ENCODE results near the gene ANKRD35. TPM values are rescaled to one million over a fixed set of nuclear protein-coding genes. Genes with fewer than 3 reads are reported as not detected.
A peak's percentile ranks its signal among the peaks of the same experiment; 100 is the strongest.

Gene ANKRD35
- total and polyA plus RNA-seq, 2 of the 8 experiments (the other 6 are each of a cell fraction or from before 2014, with no cell fraction given): 1.6 to 3.0 TPM

DNA sequence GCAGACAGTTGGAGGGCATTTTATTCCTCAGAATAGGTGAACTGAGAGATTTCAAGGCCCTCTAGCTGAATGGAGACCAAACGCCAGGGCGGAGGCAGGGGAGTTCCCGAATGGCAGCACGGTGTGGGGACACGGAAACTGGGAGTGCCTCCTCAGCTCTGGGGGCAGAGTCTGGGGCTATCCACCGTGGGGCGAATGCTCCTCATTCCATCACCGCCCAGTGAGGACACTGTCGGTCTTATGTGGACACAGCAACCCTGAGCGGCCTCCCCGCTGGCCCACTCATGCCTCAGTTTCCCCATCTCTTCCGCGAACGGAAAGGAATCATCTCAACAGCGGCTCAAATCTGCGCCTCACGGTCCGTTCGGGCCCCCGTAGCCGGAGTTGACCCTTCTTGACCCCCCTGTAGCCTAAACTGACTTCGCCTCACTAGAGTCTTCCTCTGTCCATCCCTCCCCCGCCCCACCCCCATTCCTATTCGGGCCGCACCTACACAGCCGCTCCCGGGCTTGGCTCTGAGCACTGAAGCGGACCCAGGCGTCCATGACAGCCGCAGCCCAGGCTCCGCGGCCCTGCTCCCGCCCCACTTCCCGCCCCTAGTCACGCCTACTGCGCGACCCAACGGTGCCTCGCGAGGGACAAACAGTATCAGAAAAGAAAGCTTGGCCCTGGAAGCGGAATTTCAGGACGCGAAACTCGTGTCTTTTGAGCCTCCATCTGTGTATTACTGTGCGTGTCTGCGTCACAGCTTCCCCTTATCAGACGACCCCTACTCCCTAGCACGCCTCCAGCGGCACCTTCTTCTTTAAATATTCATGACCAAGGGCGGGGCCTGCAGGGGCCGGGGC lies 32.7 kb upstream of the ANKRD35 start, which contains the start of gene PEX11B:
Gene PEX11B (minus strand): TSS at position 574 of the 848 bp plus-strand sequence. CDS start 29 bp downstream, at position 545.
- peak within 1 kb of the TSS; percentile 48 to 75 (median 60) for H3K9ac ChIP-seq (replicated peaks in 1 of 4; ENCODE audit: extremely low read depth in 1 of 4, low read depth in 3 of 4, low read length in 3 of 4)
- H3K79me1 ChIP-seq (ENCODE audit: low read depth, low read length): no peaks in the 10 kb centered on the region
- no peak within 1 kb of the TSS for H2BK120ac ChIP-seq (replicated peaks; ENCODE audit: low read depth, low read length)
- peak within 1 kb of the TSS; percentile 87 for H2AFZ ChIP-seq (ENCODE audit: low read length)
- H3K23me2 ChIP-seq (ENCODE audit: low read depth, low read length): peaks cover 16% of the 10 kb centered on the region
- H2BK15ac ChIP-seq (ENCODE audit: low read length): peak within 1 kb of the TSS; percentile 90; the same call in 1 of the 2 replicates
- no peak within 1 kb of the TSS for H3K27ac ChIP-seq (ENCODE audit: low read depth, low read length)
- H3K56ac ChIP-seq (replicated peaks; ENCODE audit: insufficient read length, low read depth, low read length): no peak within 1 kb of the TSS
- no peak within 1 kb of the TSS for H3K4ac ChIP-seq (replicated peaks; ENCODE audit: insufficient read length, low read depth, low read length)
- H3K4me2 ChIP-seq (ENCODE audit: insufficient read depth in 1 of 2, low read depth in 2 of 2, low read length in 2 of 2): peak within 1 kb of the TSS; percentile 94 to 99
- peak within 1 kb of the TSS; percentile 62; the same call in 1 of the 2 replicates for H2BK5ac ChIP-seq (ENCODE audit: low read depth, low read length)
- peak within 1 kb of the TSS; percentile 35 for H4K5ac ChIP-seq (ENCODE audit: insufficient read length, low read depth, low read length)
- H2BK20ac ChIP-seq (ENCODE audit: low read length): no peak within 1 kb of the TSS
- H2AK5ac ChIP-seq (ENCODE audit: low read depth, low read length): 0 out of 2 replicates have a peak within 1 kb of the TSS, but pooled peaks have one; percentile 45
- peak within 1 kb of the TSS; percentile 71 to 96 (median 82) for H3K4me3 ChIP-seq (ENCODE audit: extremely low read depth in 1 of 4, insufficient read depth in 2 of 4, low read depth in 3 of 4, low read length in 4 of 4)
- no peaks in the 10 kb centered on the region for H3K27me3 ChIP-seq (replicated peaks in 1 of 4; ENCODE audit: control insufficient read depth in 3 of 4, extremely low read depth in 1 of 4, insufficient read depth in 3 of 4, low read length in 3 of 4)
- 4% methylated on average over 43 of the region's 51 CpGs; no CpG with 5 or more reads in 1 of the 2 experiments for WGBS, 2 experiments (ENCODE audit: extremely low coverage in 1 of 2, insufficient coverage in 1 of 2, insufficient read length in 1 of 2, insufficient replicate concordance in 2 of 2, low coverage in 1 of 2, low lambda C conversion rate in 2 of 2, missing lambda C conversion rate in 1 of 2)
- no peaks in the 10 kb centered on the region for H4K20me1 ChIP-seq (replicated peaks in 1 of 2; ENCODE audit: control insufficient read depth in 1 of 2, insufficient read depth in 2 of 2, low read length in 2 of 2)
- peaks cover 0 to 6% (median 2%) of the 10 kb centered on the region in 4 experiments; a peak in 6 of 7 replicates for H3K4me1 ChIP-seq (replicated peaks in 1 of 4; ENCODE audit: control insufficient read depth in 3 of 4, insufficient read depth in 4 of 4, low read length in 3 of 4)
- no peak within 1 kb of the TSS for H4K91ac ChIP-seq (replicated peaks; ENCODE audit: insufficient read length, low read length)
- H3K18ac ChIP-seq (ENCODE audit: extremely low read depth, low read length): peak within 1 kb of the TSS; percentile 15; the same call in 1 of the 2 replicates
- ChIA-PET CTCF (ENCODE audit: partially characterized antibody) (interaction anchor here (0.8 to 15.9 kb wide), 6 partner anchors 9 to 73 kb away, joined by 3 to 146 read pairs (median 4); partner anchors contain the start of genes ITGA10, NUDT17 and RBM8A), POLR2A (ENCODE audit: partially characterized antibody) (interaction anchor here (1.0 to 2.4 kb wide), 15 partner anchors 9 to 134 kb away, joined by 3 to 17 read pairs (median 4); partner anchors contain the start of genes LIX1L, PIAS3 and RBM8A)
- H3K9me3 ChIP-seq (ENCODE audit: insufficient read depth in 2 of 2, low read depth in 1 of 2, low read length in 1 of 2): no peaks in the 10 kb centered on the region
- FAIRE-seq (no peak), DNase-seq (ENCODE audit: low read depth in 1 of 2, low spot score in 2 of 2) (peak in 1 of 2 experiments; percentile 92)
- H3K79me2 ChIP-seq (ENCODE audit: control insufficient read depth in 1 of 2, insufficient read depth in 2 of 2, low read length in 2 of 2): no peaks in the 10 kb centered on the region
- peak within 1 kb of the TSS; percentile 54 for H2BK12ac ChIP-seq (ENCODE audit: low read depth, low read length)
- H3K36me3 ChIP-seq (ENCODE audit: control insufficient read depth in 2 of 4, insufficient read depth in 4 of 4, low read length in 3 of 4): peaks cover 0 to 10% (median 2%) of the 10 kb centered on the region in 4 experiments; a peak in 3 of 8 replicates
- no peak within 1 kb of the TSS for H3K23ac ChIP-seq (ENCODE audit: insufficient read length)
- peak within 1 kb of the TSS; percentile 75; the same call in 1 of the 2 replicates for H4K8ac ChIP-seq (ENCODE audit: extremely low read depth, insufficient read depth, low read length)
- H3K14ac ChIP-seq (ENCODE audit: insufficient read length): no peak within 1 kb of the TSS
- no peak for TF ChIP-seq TAF7 (optimal IDR thresholded peaks at IDR 0.05; ENCODE audit: borderline replicate concordance, low read depth, low read length)
- no peak for TF ChIP-seq TCF12 (IDR thresholded peaks at IDR 0.05; ENCODE audit: low read depth, low read length)
- TF ChIP-seq SRF (IDR thresholded peaks at IDR 0.05; ENCODE audit: low read depth, low read length): no peak
- no peak for TF ChIP-seq POU5F1 (IDR thresholded peaks at IDR 0.05; ENCODE audit: low read depth, low read length)
- no peak for TF ChIP-seq NANOG (IDR thresholded peaks at IDR 0.05; ENCODE audit: insufficient read depth, low read depth, low read length, poor library complexity, severe bottlenecking)

All from H1 (cell line).